GM12873 (cell line): ENCODE data around the gene NKAPD1.

ENCODE experiments used
- CTCF ChIP-seq: IDR thresholded peaks from 2 replicates; pipeline ENCODE4 v1.5.1; 2012; ENCODE audit warnings: low read depth, mild to moderate bottlenecking, moderate library complexity, low read length, control low read depth; ENCODE audit not compliant: insufficient read depth; ENCODE audit errors: missing control alignments

NKAPD1 gene

DNA sequence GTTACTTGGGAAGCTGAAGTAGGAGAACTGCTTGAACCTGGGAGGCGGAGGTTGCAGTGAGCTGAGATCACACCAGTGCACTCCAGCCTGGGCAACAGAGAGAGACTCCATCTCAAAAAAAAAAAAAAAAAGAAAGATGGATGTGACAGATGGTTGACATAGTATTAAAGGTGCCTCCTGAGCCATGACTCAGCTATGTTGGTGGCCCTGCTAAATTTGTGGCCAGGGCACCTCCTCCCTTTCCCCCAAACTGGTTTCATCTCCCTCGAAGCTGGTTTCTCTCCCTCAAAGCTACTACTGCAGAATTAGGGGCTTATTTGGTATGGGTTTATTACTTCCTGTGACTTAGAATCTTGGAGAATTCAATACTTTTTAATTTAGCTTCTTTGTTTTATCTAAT is 44.1 kb downstream of the NKAPD1 start:
- no peak for TF ChIP-seq CTCF

DNA sequence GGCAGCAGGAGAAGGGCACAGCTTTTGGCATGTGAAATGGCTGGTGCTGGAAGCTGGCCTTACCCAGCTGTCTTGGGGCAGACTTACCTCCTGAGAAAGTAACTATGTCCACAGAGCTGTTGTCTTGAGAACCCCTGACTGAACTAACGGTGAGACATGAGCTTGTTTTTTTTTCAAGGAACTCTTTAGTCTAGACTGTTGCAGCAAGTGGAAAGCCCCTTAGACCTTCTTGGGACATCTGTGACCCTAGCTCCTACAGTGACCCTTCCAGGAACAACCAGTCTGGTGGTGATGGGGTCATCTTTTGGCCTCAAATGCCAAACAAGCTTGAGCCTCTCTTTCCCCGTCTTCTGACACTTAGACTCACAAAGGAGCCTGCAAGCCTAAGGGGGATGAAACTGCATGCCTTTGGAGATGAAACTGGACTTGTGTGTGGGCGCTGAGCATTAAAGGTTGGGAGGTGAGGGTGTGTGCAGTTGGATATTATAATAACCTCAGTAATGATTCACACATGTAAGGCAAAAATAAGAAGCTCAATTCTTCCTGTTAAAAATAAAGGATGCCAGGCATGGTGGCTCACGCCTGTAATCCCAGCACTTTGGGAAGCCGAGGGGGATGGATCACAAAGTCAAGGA is 48.0 kb downstream of the NKAPD1 start:
- no peak for TF ChIP-seq CTCF

DNA sequence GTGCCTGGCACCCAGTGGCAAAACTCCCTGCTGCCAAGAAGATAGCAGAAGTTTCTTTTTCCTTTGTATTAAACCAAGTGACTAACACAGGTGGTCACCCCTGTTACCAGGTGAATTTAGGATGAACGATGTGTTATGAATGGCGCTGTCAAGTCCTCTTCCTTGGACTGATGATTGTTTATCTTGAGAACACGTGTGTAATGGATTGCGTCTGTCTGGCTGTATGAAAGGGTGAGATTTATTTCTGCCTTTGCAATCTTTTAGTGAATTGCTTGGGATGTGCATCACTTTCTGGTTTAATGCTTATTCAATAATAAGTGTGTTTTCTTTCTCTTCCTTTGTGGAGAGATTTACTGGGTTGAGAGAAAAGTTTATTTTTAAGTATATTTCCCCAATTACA is 49.0 kb downstream of the NKAPD1 start:
- TF ChIP-seq CTCF = no peak

DNA sequence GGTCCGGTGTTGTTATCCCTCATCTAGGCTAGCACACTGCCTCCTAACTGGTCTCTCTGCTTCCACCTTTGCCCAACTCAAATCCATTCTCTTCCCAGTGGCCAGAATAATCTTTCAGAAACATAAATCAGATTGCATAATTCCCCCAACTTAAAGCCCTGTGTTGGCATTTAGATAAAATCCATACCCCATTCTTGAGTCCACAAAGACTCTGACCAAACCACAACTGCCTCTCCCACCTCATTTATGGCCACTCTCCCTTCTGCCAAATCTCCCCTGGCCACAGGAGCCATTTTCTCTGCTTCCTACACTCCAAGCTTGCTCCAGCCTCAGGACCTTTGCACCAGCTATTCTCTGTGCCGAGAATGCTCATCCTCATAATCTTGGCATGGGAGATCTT is 53.0 kb downstream of the NKAPD1 start:
- no peak for TF ChIP-seq CTCF

DNA sequence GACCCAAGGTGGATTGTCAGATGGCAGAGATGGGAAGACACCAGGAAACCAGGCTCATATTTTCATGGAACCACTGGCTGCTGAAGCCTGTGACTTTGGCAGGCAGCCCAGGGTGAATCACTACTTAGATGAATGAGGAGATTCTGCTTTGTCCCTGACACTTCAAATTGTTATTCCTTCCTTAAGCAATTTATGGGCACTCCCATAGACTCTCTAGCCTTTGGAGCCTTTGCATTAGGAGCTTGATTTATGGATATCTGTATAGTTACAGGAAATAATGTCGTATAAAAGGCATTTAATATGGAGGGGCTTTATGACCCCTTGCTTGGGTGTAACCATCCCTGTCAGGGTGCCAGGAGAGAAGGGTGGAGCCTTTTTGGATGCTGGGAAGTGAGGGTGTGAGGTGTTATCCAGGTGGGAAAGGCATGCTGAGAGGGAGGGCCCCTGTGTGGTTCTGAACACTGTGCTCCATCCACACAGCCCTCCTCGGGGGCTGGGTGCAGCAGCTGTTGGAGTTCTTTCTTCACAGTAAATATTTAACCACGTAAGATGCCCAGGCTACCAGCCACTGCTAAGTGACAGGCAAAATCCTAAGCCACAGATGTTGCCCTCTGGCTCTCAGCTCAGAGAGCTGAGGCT is 54.5 kb downstream of the NKAPD1 start:
- TF ChIP-seq CTCF = no peak

DNA sequence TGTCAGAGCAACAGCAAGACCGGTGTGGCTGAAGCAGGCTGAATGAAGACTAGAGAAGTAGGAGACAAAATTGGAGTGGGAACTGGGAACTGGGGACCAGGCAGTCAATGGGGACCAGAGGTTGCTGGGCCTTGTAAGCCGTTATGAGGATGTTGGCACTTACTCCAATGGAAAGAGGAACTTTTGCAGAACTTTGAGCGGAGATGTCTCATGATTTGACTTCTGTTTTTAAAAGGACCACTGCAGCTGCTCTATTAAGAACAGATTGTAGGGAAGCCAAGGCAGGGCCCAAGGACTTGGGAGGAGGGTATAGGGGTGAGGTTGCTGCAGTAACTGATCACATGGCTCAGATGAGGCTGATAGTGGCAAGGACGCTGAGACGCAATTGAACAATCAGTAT is 55.6 kb downstream of the NKAPD1 start:
- no peak for TF ChIP-seq CTCF

- TF ChIP-seq CTCF = no peak
These were observed 58.6 kb downstream of the NKAPD1 start for GRCh38 chr11:112132737-112133136.
